HG03097 (cell line): ENCODE data around the gene ITGB3.

ENCODE experiments used
- ATAC-seq: cut with Tn5 transposase; IDR thresholded peaks from one replicate; pipeline ENCODE4 v1.9.1; 2021; ENCODE audit not compliant: unreplicated experiment, low FRiP score

Gene ITGB3

GRCh38 chr17:47295874-47296255, 42.2 kb downstream of the ITGB3 start:
- ATAC-seq, result no peak

GRCh38 chr17:47297661-47298400, 44.2 kb downstream of the ITGB3 start:
- ATAC-seq, result no peak

GRCh38 chr17:47298712-47299111, 45.1 kb downstream of the ITGB3 start:
- no peak for ATAC-seq

GRCh38 chr17:47299239-47299910, 45.7 kb downstream of the ITGB3 start:
- no peak for ATAC-seq

GRCh38 chr17:47300718-47301117, 47.1 kb downstream of the ITGB3 start:
- ATAC-seq, result no peak

GRCh38 chr17:47301161-47301560, 47.5 kb downstream of the ITGB3 start:
- ATAC-seq, result no peak

GRCh38 chr17:47301831-47302230, 48.2 kb downstream of the ITGB3 start:
- ATAC-seq, result no peak

- ATAC-seq, result no peak
Observed at GRCh38 chr17:47304186-47304585, 50.6 kb downstream of the ITGB3 start.

GRCh38 chr17:47305302-47305923, 51.8 kb downstream of the ITGB3 start:
- no peak for ATAC-seq

- ATAC-seq, result no peak
Observed at GRCh38 chr17:47310186-47310733, 56.6 kb downstream of the ITGB3 start.

GRCh38 chr17:47311420-47311819, 57.8 kb downstream of the ITGB3 start:
- no peak for ATAC-seq

GRCh38 chr17:47315451-47316266, 62.0 kb downstream of the ITGB3 start:
- ATAC-seq, result no peak

- ATAC-seq, result no peak
Observed at GRCh38 chr17:47316311-47316710, 62.7 kb downstream of the ITGB3 start.

GRCh38 chr17:47317119-47317518, 63.5 kb downstream of the ITGB3 start:
- no peak for ATAC-seq

GRCh38 chr17:47318197-47318918, 64.7 kb downstream of the ITGB3 start:
- no peak for ATAC-seq

GRCh38 chr17:47320879-47321502, 67.4 kb downstream of the ITGB3 start:
- no peak for ATAC-seq

GRCh38 chr17:47323382-47324223, 70.0 kb downstream of the ITGB3 start, which contains the start of gene EFCAB13:
EFCAB13 (plus strand) TSS chr17:47323955; CDS start chr17:47328354, 4,399 bp downstream.
- ATAC-seq, result peak; percentile 82

GRCh38 chr17:47324224-47325020, 70.8 kb downstream of the ITGB3 start:
- peak; percentile 32 for ATAC-seq
